Left ventricle myocardium superior (tissue), 1 donor: ENCODE results near the gene CDC37. TPM values are rescaled to one million over a fixed set of nuclear protein-coding genes. Genes with fewer than 3 reads are reported as not detected.
A peak's percentile ranks its signal among the peaks of the same experiment; 100 is the strongest.
"Not testable (repeated sequence)": the region's sequence is repeated elsewhere in the genome, so short reads cannot be mapped to it uniquely, and the experiment has no call there.

Experiments
- ATAC-seq: fragments of 200-7000 bp; cut with Tn5 transposase; one replicate; pipeline ENCODE4 v1.9.1; 2020; ENCODE audit warnings: mild to moderate bottlenecking, moderate library complexity
- DNase-seq: peaks from one replicate; pipeline ENCODE4 v3.0.0-alpha.2; 2020
- intact Hi-C: fragments of 100-400 bp; cut with micrococcal nuclease; formaldehyde crosslinking; loops from one replicate; pipeline ENCODE4 v1.11.0; 2022
- total RNA-seq: library from RNA; stranded (reverse); fragmentation: NEBNext Ultra II Directional; extraction: Animal tissue kit (Norgen Biotek cat#: 25700); gene quantifications from one replicate; pipeline ENCODE4 v1.2.1, GENCODE V29; 2021
- donor health status: DM: no; HTN: yes; CAD: no; lungs with severe emphysema.

Gene CDC37
- total RNA-seq, 1 donor from 2014 or later: 157 TPM

DNA sequence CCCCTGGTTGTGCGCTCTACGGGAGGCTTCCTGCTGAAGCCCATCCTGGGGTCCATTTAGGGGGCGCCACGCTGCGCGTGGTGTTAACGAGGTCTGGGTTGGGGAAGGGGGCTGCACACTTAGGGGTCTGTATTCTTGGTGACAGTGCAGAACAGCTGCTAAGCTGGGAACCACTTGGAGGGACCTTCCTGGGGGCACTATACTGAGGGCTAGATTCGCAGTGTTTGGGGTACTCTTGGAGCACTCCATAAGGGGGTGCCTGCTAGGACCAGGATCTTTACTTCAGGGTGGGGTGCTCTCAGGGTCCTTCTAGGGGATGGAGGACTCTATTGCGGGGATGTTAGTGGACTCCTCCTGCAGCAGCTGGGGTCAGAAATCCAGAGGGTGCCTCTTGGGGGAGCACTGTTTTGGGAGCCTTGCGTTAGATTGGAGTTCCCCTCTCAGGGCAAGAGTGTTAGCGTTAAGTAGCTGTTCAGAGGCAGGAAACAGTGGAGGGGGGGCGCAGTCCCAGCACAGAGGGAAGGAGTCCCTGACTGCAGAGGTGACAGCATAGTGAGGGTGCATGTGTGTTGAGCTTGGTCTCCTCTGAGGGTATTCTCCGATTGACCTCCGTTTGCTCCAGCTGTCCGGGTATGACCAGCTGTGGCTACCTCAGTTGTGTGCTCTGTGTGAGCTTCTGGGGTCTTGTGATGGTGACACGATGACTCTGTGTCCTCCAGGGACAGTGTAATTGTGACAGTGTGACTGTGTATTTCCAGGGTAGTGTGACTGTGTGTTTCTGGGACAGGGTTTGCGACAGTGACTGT is 18.1 kb upstream of the CDC37 start:
- intact Hi-C loops: no loop called here
- DNase-seq (no peak), ATAC-seq (no peak)

- DNase-seq (peak; percentile 34), ATAC-seq (no peak)
- intact Hi-C loops: no loop called here
Measured at GRCh38 chr19:10420444-10421239, 17.3 kb upstream of the CDC37 start, which contains the start of gene PDE4A. TSS of gene PDE4A (plus strand) at chr19:10420538. CDS start at chr19:10420765, 227 bp downstream.

DNA sequence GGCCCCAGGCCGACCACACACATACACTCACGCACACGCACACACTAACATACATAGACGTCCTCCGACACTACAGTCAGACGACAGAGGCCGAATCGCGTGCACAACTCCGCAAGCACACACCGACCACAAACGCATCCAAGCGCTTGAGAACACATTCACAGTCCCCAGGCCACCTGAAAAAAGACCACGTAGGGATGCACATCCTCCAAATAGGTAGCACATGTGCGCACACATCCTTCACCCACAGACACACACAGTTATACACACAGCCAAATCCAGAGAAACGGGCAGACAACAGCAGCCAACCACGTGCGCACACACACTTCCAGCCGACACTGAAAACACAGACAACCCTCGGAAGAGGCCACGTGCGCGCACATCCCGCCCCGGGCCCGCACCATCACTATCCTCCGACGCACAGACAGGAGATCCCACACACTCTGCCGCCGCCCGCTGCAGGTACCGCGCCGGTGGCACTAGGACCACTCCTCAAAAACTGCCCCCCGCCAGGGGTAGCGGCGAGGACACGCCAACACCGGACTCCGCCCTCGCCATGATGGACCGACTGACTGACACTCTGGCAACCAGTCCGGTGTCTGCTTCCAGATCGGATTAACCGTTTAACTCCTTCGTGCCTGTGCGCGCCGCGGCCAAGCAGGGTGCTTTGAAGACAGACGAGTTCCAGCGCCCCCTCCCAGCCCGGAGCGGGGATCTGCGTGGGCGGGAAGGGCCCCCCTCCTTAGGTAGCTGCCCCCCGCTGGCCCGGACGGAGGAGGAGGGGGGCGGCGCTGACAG is 16.5 kb upstream of the CDC37 start:
- DNase-seq (no peak), ATAC-seq (no peak)
- intact Hi-C loops: no loop called here

DNA sequence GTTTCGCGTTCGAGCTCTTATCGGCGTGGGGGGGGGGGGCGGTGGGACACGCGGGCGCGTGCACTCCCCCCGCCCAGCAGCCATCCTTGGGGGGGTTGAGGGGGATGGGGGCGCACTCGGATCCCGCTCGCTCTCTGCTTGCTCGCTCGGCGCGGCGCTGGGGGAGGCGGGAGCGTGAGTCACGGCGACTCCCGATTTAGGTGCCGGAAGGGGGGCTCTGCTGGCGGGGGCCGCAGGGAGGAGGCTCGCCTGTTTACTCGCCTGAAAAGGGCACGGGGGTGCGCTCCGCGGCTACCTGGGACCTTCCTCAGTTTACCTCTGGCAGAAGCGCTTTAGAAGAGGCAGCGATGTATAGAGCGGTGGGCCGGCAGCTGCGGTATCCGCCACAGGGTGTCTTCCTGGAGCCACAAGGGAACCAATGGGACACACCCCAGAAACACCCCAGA is 15.9 kb upstream of the CDC37 start:
- ATAC-seq (no peak), DNase-seq (no peak)
- intact Hi-C loops: no loop called here

DNA sequence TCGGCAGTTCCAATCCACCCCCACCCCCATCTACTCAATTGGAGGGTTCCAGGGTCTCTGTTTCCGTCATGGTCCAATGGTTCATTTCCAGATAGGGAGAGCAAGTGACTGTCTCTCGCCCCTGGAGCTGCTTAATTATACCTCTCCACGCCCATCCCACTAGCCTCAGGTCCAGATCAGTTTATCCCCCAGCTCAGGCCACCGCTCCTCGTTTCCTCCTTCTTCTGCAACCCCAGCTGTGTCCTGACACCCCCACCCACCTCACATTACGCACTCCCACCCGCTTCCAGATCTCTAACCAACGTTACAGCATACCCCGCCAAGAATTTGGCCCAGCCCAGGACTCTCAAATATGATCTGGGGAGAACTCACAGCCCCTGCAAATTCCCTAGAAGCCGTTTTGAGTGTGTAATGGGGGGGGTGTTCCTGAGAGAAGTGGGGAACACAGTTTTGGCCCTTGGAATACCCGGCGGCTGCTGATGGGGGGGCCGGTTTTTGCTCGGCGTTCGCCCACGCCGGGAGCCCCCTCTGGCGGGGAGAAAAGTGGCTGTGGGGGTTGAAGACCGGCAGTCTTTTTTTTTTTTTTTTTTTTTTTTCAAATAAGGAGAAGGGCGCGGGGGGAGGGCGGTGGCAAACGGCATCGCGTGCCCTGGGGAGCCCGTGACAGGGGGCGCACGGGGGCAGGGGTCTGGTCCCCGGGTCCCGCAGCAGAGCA is 15.3 kb upstream of the CDC37 start:
- intact Hi-C loops: no loop called here

GRCh38 chr19:10418235-10418484 is 14.8 kb upstream of the CDC37 start:
- ATAC-seq (no peak), DNase-seq (no peak)
- intact Hi-C loops: no loop called here

More for the DNA sequence above, 15.3 kb upstream of the CDC37 start:
- DNase-seq (no peak), ATAC-seq (no peak)

GRCh38 chr19:10417541-10418234 is 14.3 kb upstream of the CDC37 start:
- ATAC-seq (no peak), DNase-seq (no peak)
- intact Hi-C loops: no loop called here

- peak; percentile 85 for ATAC-seq
- peak; percentile 87 for DNase-seq
- intact Hi-C loops: no loop called here
Measured at GRCh38 chr19:10416380-10417257, 13.3 kb upstream of the CDC37 start.

DNA sequence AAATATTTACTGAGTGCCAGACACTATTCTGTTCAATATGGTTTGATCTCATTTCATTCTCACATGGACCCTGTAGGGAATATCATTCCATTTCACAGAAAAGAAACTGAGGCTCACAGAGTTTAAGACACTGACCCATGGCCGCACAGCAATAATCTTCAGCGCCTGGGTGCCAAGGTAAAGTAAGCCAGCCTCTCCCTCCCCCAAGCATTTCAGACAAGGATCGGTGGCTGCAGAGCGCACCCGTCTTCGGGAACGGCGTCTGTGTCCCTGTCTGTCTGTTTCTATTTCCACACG is 12.7 kb upstream of the CDC37 start:
- DNase-seq (no peak), ATAC-seq (no peak)
- intact Hi-C loops: no loop called here

DNA sequence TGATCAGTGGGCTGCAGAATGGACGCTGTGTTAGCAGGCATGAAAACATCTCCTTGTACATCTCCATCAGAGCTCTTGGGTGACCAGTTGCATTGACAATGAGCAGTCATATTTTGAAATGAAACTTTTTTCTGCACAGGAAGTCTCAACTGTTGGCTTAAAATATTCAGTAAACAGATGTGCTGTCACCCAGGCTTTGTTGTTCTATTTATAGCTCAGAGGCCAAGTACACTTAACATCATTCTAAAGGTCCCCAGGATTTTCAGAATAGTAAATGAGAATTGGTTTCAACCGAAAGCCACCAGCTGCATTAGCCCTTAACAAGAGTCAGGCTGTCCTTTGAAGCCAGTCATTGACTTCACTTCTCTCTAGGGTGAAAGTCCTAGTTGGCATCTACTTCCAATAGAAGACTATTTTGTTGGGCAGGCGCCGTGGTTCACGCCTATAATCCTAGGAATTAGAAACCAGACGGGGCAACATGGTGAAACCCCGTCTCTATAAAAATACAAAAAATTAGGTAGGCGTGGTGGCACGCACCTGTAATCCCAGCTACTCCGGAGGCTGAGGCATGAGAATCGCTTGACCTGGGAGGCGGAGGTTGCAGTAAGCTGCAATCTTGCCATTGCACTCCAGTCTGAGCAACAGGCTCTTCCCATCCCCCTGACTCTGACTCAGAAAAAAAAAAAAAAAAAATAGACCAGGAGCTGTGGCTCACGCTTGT is 9.1 kb upstream of the CDC37 start:
- ATAC-seq: no peak
- no peak for DNase-seq
- intact Hi-C loops: no loop called here

DNA sequence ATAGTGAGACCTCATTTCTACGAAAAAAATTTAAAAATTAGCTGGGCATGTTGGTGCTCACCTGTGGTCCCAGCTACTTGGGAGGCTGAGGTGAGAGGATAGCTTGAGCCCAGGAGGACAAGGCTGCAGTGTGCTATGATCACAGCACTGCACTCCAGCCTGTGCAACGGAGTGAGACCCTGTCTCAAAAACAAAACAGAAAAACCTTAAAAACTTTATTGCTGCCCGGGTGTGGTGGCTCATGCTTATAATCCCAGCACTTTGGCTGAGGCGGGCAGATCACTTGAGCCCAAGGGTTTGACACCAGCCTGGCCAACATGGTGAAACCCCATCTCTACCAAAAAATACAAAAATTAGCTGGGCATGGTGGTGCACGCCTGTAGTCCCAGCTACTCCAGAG is 7.9 kb upstream of the CDC37 start:
- ATAC-seq, DNase-seq: not testable (repeated sequence)

DNA sequence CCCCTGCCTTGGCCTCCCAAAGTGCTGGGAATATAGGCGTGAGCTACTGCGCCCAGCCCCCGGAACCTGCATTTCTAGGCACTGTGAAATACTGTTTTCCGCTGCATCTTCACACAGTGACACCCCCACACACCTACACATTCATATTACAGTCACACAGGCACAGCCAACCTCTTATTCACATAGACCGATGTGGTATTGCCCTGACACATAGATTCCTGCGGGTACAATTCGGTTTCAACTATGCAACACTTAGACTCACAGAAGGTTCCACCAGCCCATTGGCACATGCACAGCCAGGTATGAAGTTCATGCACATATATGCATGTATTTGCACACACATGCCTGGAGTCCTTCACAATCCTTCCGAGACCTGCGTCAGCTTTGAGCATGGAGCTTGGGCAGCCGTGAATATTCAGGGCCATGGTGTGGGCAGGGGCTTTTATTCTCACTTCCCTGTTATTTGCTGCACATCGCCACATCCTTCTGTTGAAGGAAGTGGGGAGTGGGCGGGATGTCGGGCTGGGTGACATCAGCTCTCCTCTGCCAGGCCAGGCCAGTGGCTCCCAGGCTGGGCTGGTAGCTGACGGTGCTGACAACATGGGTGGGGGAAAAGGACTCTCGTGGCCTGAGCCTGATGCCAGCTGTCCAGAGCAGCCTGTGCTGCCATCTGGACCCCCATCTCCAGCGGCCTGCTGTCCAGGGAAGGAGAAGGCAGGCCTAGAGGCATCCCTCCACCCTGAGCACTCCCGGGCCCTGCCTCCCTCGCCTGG is 5.4 kb upstream of the CDC37 start:
- peak; percentile 70 for DNase-seq
- ATAC-seq: peak; percentile 12

More for the DNA sequence above, 7.9 kb upstream of the CDC37 start:
- intact Hi-C loops: not testable (repeated sequence)

GRCh38 chr19:10407096-10407495 is 3.8 kb upstream of the CDC37 start:
- intact Hi-C loops: no loop called here
- no peak for ATAC-seq

More for the DNA sequence above, 5.4 kb upstream of the CDC37 start:
- intact Hi-C loops: no loop called here

GRCh38 chr19:10406191-10406590 is 2.8 kb upstream of the CDC37 start:
- intact Hi-C loops: no loop called here
- DNase-seq (no peak), ATAC-seq (no peak)

More at GRCh38 chr19:10407096-10407495, 3.8 kb upstream of the CDC37 start:
- DNase-seq: no peak

- DNase-seq (no peak), ATAC-seq (no peak)
- intact Hi-C loops: no loop called here
Measured at GRCh38 chr19:10404888-10405820, 1.8 kb upstream of the CDC37 start.
